Lower lobe of right lung (tissue), 2 donors: Measurements from ENCODE around the gene F11R. TPM values are rescaled to one million over a fixed set of nuclear protein-coding genes. Genes with fewer than 3 reads are reported as not detected.
"Not testable (repeated sequence)": the region's sequence is repeated elsewhere in the genome, so short reads cannot be mapped to it uniquely, and the experiment has no call there.

ENCODE experiments used
- ATAC-seq, 2 donors: fragments of 200-7000 bp; cut with Tn5 transposase; one replicate each; pipeline ENCODE4 v1.9.1; 2020 to 2022; ENCODE audit warnings: mild to moderate bottlenecking in 2 of 2, moderate library complexity in 2 of 2
- DNase-seq: peaks from one replicate; pipeline ENCODE4 v3.0.0-alpha.2; 2020
- H3K27ac ChIP-seq: fragments of 200-600 bp; one replicate; pipeline ENCODE4 v1.8.0; 2022
- H3K27me3 ChIP-seq: fragments of 200-600 bp; one replicate; pipeline ENCODE4 v1.8.0; 2022; ENCODE audit warnings: low read depth
- H3K36me3 ChIP-seq: fragments of 200-600 bp; one replicate; pipeline ENCODE4 v1.8.0; 2022; ENCODE audit warnings: mild to moderate bottlenecking
- H3K4me1 ChIP-seq: fragments of 200-600 bp; one replicate; pipeline ENCODE4 v1.8.0; 2022
- H3K4me3 ChIP-seq: fragments of 200-600 bp; one replicate; pipeline ENCODE4 v1.8.0; 2022; ENCODE audit warnings: mild to moderate bottlenecking
- H3K9me3 ChIP-seq: fragments of 200-600 bp; one replicate; pipeline ENCODE4 v1.8.0; 2022
- CTCF ChIP-seq: fragments of 200-600 bp; IDR thresholded peaks from one replicate; pipeline ENCODE4 v1.8.0; 2022; ENCODE audit warnings: antibody characterized with exemption, mild to moderate bottlenecking
- intact Hi-C: fragments of 100-400 bp; cut with DNase I; formaldehyde crosslinking; loops from one replicate; pipeline ENCODE4 v1.11.0; 2022
- long read RNA-seq: library from polyadenylated mRNA; unstranded; transcript quantifications from one replicate; pipeline ENCODE4 v2.0.0, GENCODE V29; 2021
- total RNA-seq: library from RNA; stranded (reverse); fragmentation: NEBNext Ultra II Directional; extraction: Animal tissue kit (Norgen Biotek cat#: 25700); gene quantifications from one replicate; pipeline ENCODE4 v1.2.1, GENCODE V29; 2021
- donor health status: DM: no; HTN: yes; CAD: no; lungs with severe emphysema.

The F11R gene
- total RNA-seq, result 162 TPM
- long read RNA-seq, partial matches to known transcripts, result 2 of 46 reads
- long read RNA-seq, other reads (novel, unspliced or antisense), result 44 of 46 reads

DNA sequence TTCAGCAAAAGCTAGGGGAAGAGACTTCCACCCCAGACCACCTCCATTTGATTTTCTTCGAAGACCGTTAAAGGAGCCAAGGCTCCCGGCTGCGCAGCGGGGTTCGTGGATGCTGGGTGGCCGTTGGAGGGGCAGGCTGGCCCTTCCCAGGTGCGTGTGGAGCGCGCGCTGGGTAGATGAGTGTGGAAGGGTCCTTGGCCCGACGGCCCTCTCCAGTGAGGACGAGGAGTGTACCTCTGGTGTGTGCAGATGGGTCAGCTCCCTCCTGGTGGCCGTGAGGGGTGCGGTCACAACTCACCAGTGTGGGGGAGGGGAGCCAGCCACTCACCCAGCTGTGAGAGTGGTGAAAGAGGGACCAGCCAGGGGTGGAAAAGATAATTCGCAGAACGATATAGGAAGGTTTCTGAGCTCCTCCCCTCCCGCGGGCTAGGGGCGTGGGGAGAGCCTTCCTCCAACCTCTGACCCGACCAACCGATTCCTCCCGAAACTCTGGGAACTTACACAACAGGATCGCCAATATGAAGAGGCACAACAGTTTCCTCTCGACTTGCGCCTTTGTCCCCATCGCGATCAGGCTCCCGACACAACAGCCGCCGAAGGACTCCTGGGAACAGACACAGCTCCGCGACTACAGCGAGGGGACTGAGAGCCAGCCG, at the start of gene F11R:
Gene F11R, minus strand, starts transcription at position 644 of the 656 bp plus-strand sequence. Its CDS starts 79 bp downstream, at position 565.
- TF ChIP-seq CTCF, result peak; percentile 32
- Histone ChIP-seq H3K27ac (peak within 1 kb of the TSS; percentile 94), H3K27me3 (no peaks in the 10 kb centered on the region), H3K4me1 (peaks cover 42% of the 10 kb centered on the region), H3K9me3 (no peaks in the 10 kb centered on the region), H3K4me3 (peak within 1 kb of the TSS; percentile 91), H3K36me3 (no peaks in the 10 kb centered on the region)
- peak; percentile 64 to 80 for ATAC-seq
- intact Hi-C loops, result no loop called here
- peak; percentile 79 for DNase-seq

- Histone ChIP-seq H3K4me1 (peaks cover 17% of the 10 kb centered on the region), H3K9me3 (no peaks in the 10 kb centered on the region), H3K27ac (peak within 1 kb of the TSS; percentile 90), H3K4me3 (peak within 1 kb of the TSS; percentile 59), H3K27me3 (no peaks in the 10 kb centered on the region), H3K36me3 (no peaks in the 10 kb centered on the region)
- peak; percentile 82 to 90 for ATAC-seq
- intact Hi-C loops, result no loop called here
- peak; percentile 92 for DNase-seq
- no peak for TF ChIP-seq CTCF
These were observed 48.8 kb upstream of the F11R start, which contains the start of gene ARHGAP30 for GRCh38 chr1:161069731-161070270. ARHGAP30 (minus strand) TSS chr1:161069891; CDS start chr1:161069624, 267 bp downstream.

- peak in 1 of 2 donors; percentile 1 for ATAC-seq
- H3K9me3 ChIP-seq, result no peaks in the 10 kb centered on the region
- no peaks in the 10 kb centered on the region for H3K27me3 ChIP-seq
- peak overlapping the region; percentile 59 for H3K4me3 ChIP-seq
- intact Hi-C loops, result no loop called here
- peak overlapping the region; percentile 90 for H3K27ac ChIP-seq
- no peak for DNase-seq
- no peak for TF ChIP-seq CTCF
- peaks cover 17% of the 10 kb centered on the region for H3K4me1 ChIP-seq
- H3K36me3 ChIP-seq, result no peaks in the 10 kb centered on the region
These were observed 48.3 kb upstream of the F11R start for GRCh38 chr1:161069241-161069640.

DNA sequence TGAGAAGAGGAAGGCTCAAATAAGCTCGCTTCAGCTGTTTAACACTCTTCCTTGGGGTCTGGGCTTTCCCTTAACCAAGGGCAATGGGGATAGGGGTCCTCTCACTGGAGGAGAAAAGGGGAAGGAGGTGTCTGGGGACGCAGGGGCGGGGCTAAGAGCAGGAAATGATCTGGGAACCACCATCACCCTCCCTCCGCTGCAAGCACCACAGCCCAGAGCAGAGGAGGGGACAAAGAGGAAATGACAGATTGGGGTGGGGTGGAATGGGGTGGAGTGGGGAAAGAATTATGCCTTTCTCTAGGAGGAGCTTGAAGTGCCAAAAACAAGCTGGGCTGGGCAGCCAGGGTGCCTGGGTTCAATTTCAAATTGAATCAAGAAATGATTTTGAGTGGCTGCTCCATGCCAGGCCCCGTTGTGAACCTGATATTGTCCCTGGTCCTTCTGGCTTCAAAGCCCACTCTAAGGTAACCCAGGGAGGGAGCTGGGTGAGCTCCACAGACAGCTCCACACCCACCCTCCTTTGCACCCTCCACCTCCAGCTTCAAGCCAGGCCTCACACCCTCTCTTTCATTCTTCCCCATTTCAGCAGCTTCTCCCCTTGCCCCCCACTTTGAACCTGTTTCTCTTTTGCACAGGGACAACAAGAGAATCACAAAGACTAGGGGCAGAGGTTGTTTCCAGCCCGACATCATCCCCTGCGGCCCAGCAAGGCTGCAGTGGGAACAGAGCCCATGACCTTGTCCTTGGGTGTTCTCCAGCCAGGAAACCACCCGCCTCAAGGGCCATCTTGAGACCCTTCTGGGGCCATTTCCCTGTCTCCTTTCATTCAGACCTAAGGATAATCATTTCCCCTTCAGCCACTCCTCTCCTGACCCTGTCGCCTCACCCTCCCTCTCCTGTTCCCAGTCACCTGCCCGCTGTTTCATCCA, 47.6 kb upstream of the F11R start:
- peak; percentile 88 for DNase-seq
- TF ChIP-seq CTCF, result no peak

GRCh38 chr1:161066694-161067093, 45.7 kb upstream of the F11R start:
- no peaks in the 10 kb centered on the region for H3K27me3 ChIP-seq
- intact Hi-C loops, result no loop called here
- DNase-seq (no peak), ATAC-seq (no peak)
- H3K36me3 ChIP-seq, result no peaks in the 10 kb centered on the region
- no peak overlapping the region for H3K4me3 ChIP-seq
- no peaks in the 10 kb centered on the region for H3K9me3 ChIP-seq
- no peak overlapping the region for H3K27ac ChIP-seq
- H3K4me1 ChIP-seq, result peaks cover 17% of the 10 kb centered on the region
- TF ChIP-seq CTCF, result no peak

More for the DNA sequence above, 47.6 kb upstream of the F11R start:
- Histone ChIP-seq H3K27me3 (no peaks in the 10 kb centered on the region), H3K36me3 (no peaks in the 10 kb centered on the region), H3K27ac (peak overlapping the region; percentile 90), H3K4me1 (peaks cover 17% of the 10 kb centered on the region), H3K4me3 (peak overlapping the region; percentile 59), H3K9me3 (no peaks in the 10 kb centered on the region)
- peak; percentile 82 to 88 for ATAC-seq
- intact Hi-C loops, result no loop called here

DNA sequence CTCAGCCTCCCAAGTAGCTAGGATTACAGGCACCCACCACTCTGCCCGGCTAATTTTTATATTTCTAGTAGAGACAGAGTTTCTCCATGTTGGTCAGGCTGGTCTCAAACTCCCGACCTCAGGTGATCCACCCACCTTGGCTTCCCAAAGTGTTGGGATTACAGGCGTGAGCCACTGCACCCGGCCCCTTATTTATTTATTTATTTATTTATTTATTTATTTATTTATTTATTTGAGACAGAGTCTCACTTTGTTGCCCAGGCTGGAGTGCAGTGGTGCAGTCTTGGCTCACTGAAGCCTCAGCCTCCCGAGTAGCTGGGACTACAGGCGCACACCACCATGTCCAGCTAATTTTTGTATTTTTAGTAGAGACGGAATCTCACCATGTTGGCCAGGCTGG, 44.7 kb upstream of the F11R start:
- DNase-seq, H3K4me3 ChIP-seq, H3K27ac ChIP-seq, intact Hi-C loops, H3K36me3 ChIP-seq, H3K27me3 ChIP-seq, ATAC-seq, H3K9me3 ChIP-seq: not testable (repeated sequence)
- H3K4me1 ChIP-seq, result peaks cover 17% of the 10 kb centered on the region

- DNase-seq, ATAC-seq, H3K27me3 ChIP-seq, intact Hi-C loops, H3K4me3 ChIP-seq, H3K27ac ChIP-seq, H3K36me3 ChIP-seq, H3K9me3 ChIP-seq: not testable (repeated sequence)
- H3K4me1 ChIP-seq, result peaks cover 17% of the 10 kb centered on the region
These were observed 43.0 kb upstream of the F11R start for GRCh38 chr1:161063936-161064335.
